Stimulated activated naive CD8-positive, alpha-beta T cell treated with anti-CD3 and anti-CD28 coated beads, Interleukin-15, Interleukin-2, amounts not matched to agents 100 U/mL and 50 U/mL, for 24 hours (primary cell): ENCODE results near the gene AGFG2.

Source experiments
- ATAC-seq: fragments of 150-1000 bp; cut with Tn5 transposase; one replicate; pipeline ENCODE4 v1.10.0; 2021
- DNase-seq: peaks from one replicate; pipeline ENCODE4 v3.0.0; 2021

AGFG2 gene

GRCh38 chr7:100612730-100613390 lies 73.9 kb downstream of the AGFG2 start:
- ATAC-seq (no peak), DNase-seq (no peak)

- DNase-seq (no peak), ATAC-seq (no peak)
These were observed 74.6 kb downstream of the AGFG2 start for GRCh38 chr7:100613412-100614175.

- no peak for DNase-seq
- no peak for ATAC-seq
These were observed 75.4 kb downstream of the AGFG2 start for GRCh38 chr7:100614308-100614861.
